HepG2 (cell line): Measurements from ENCODE around the gene CCDC57. TPM values are rescaled to one million over a fixed set of nuclear protein-coding genes. Genes with fewer than 3 reads are reported as not detected.

Experiments used
- BRD4 ChIP-seq: sonication (generic); formaldehyde crosslinking; IDR thresholded peaks from 2 replicates; pipeline ENCODE4 v1.4.0; 2020; ENCODE audit warnings: missing genetic modification reagents
- GABPB1 ChIP-seq: IDR thresholded peaks from 2 replicates; pipeline ENCODE4 v1.6.1; 2016; ENCODE audit warnings: mild to moderate bottlenecking, missing genetic modification reagents, moderate library complexity, missing compliant biosample characterization
- LCORL ChIP-seq, 2 experiments: fragments of 450-650 bp in 1 of 2; sonication (generic) in 1 of 2; formaldehyde crosslinking in 1 of 2; IDR thresholded peaks; 2 replicates each; pipeline versions ENCODE4 v1.5.0 to v1.6.1; 2017 to 2020; ENCODE audit warnings: antibody characterized with exemption in 1 of 2, missing genetic modification reagents in 1 of 2
- POLR2AphosphoS5 ChIP-seq: IDR thresholded peaks from 2 replicates; pipeline ENCODE4 v1.6.1; 2012; ENCODE audit warnings: low read depth, low read length
- POLR2G ChIP-seq: fragments of 200-400 bp; formaldehyde crosslinking; IDR thresholded peaks from 2 replicates; pipeline ENCODE4 v1.6.1; 2018; ENCODE audit warnings: mild to moderate bottlenecking, low read depth, low read length, moderate library complexity
- RELA ChIP-seq: sonication (generic); formaldehyde crosslinking; IDR thresholded peaks from 2 replicates; pipeline ENCODE4 v1.4.0; 2020; ENCODE audit warnings: missing genetic modification reagents
- SCMH1 ChIP-seq: sonication (generic); formaldehyde crosslinking; IDR thresholded peaks from 2 replicates; pipeline ENCODE4 v1.9.0; 2021; ENCODE audit warnings: missing genetic modification reagents, mild to moderate bottlenecking, borderline replicate concordance
- TAF1 ChIP-seq: sonication (generic); formaldehyde crosslinking; IDR thresholded peaks from 2 replicates; pipeline ENCODE4 v1.4.0; 2020; ENCODE audit warnings: missing genetic modification reagents
- ZBTB10 ChIP-seq: sonication (generic); formaldehyde crosslinking; IDR thresholded peaks from 2 replicates; pipeline ENCODE4 v1.4.0; 2020; ENCODE audit warnings: missing genetic modification reagents, borderline replicate concordance
- ZBTB46 ChIP-seq: sonication (generic); formaldehyde crosslinking; IDR thresholded peaks from 2 replicates; pipeline ENCODE4 v1.4.0; 2020; ENCODE audit warnings: mild to moderate bottlenecking, missing genetic modification reagents, borderline replicate concordance
- ZNF317 ChIP-seq: sonication (generic); formaldehyde crosslinking; IDR thresholded peaks from 2 replicates; pipeline ENCODE4 v1.5.0; 2020; ENCODE audit warnings: mild to moderate bottlenecking, missing genetic modification reagents
- ZNF510 ChIP-seq: sonication (generic); formaldehyde crosslinking; IDR thresholded peaks from 2 replicates; pipeline ENCODE4 v1.4.0; 2020; ENCODE audit warnings: low read depth, mild to moderate bottlenecking, missing genetic modification reagents
- ZNF616 ChIP-seq: sonication (generic); formaldehyde crosslinking; IDR thresholded peaks from 2 replicates; pipeline ENCODE4 v1.5.0; 2020; ENCODE audit warnings: low read depth, mild to moderate bottlenecking, missing genetic modification reagents
- ZNF672 ChIP-seq: sonication (generic); formaldehyde crosslinking; IDR thresholded peaks from 2 replicates; pipeline ENCODE4 v1.8.1; 2022; ENCODE audit warnings: missing genetic modification reagents
- ZXDC ChIP-seq: sonication (generic); formaldehyde crosslinking; IDR thresholded peaks from 2 replicates; pipeline ENCODE4 v1.5.0; 2020; ENCODE audit warnings: mild to moderate bottlenecking, missing genetic modification reagents
- ZZZ3 ChIP-seq: sonication (generic); formaldehyde crosslinking; IDR thresholded peaks from 2 replicates; pipeline ENCODE4 v1.4.0; 2020; ENCODE audit warnings: missing genetic modification reagents, mild to moderate bottlenecking, borderline replicate concordance
- polyA plus RNA-seq, 8 experiments: library from polyadenylated mRNA; depleted of rRNA in 3 of 8; stranded (reverse) in 7 of 8; unstranded in 1 of 8; fragments of >200 nt; fragmentation: Illumina TruSeq in 4 of 8; extraction: Trizol in 4 of 8; gene quantifications; 2 replicates each; pipeline versions ENCODE4 v1.2.1 to v1.2.3, GENCODE V29; 2011 to 2016; ENCODE audit warnings: low read depth in 4 of 8, missing spikeins in 1 of 8, mixed read lengths in 1 of 8; ENCODE audit not compliant: insufficient read depth in 1 of 8
- total RNA-seq, 5 experiments: library from RNA; depleted of rRNA; stranded (reverse); fragments of >200 nt; fragmentation: Illumina TruSeq; extraction: Trizol; gene quantifications; 2 replicates each; pipeline ENCODE4 v1.2.3, GENCODE V29; 2016; ENCODE audit warnings: low read depth in 1 of 5
- TF ChIP-seq, protein P1 (sequence below), 2 experiments: sonication (generic) in 1 of 2; formaldehyde crosslinking in 1 of 2; IDR thresholded peaks; 2 replicates each; pipeline versions ENCODE4 v1.4.0 to v1.6.1; 2016 to 2020; ENCODE audit warnings: borderline replicate concordance in 1 of 2, low read depth in 1 of 2, mild to moderate bottlenecking in 1 of 2, missing genetic modification reagents in 1 of 2

The CCDC57 gene
- total and polyA plus RNA-seq, 2 of the 13 experiments (the other 11 are each of a cell fraction or from before 2014, with no cell fraction given): 59.3 to 59.9 TPM

- TF ChIP-seq, protein P1, sequence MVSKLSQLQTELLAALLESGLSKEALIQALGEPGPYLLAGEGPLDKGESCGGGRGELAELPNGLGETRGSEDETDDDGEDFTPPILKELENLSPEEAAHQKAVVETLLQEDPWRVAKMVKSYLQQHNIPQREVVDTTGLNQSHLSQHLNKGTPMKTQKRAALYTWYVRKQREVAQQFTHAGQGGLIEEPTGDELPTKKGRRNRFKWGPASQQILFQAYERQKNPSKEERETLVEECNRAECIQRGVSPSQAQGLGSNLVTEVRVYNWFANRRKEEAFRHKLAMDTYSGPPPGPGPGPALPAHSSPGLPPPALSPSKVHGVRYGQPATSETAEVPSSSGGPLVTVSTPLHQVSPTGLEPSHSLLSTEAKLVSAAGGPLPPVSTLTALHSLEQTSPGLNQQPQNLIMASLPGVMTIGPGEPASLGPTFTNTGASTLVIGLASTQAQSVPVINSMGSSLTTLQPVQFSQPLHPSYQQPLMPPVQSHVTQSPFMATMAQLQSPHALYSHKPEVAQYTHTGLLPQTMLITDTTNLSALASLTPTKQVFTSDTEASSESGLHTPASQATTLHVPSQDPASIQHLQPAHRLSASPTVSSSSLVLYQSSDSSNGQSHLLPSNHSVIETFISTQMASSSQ (IDR thresholded peaks at IDR 0.05; ENCODE audit: low read depth): no peak
- TF ChIP-seq, protein P1 (CRISPR knock-in tag; IDR thresholded peaks at IDR 0.05; ENCODE audit: borderline replicate concordance): no peak
- TF ChIP-seq ZBTB46 (no peak), ZNF317 (CRISPR knock-in tag) (0 out of 2 replicates have a peak, but pooled peaks have one; percentile 33), POLR2G (peak; percentile 80; the same call in 1 of the 2 replicates), RELA (no peak), LCORL (IDR thresholded peaks at IDR 0.05) (no peak), LCORL (CRISPR knock-in tag; IDR thresholded peaks at IDR 0.05) (no peak), ZZZ3 (CRISPR knock-in tag) (0 out of 2 replicates have a peak, but pooled peaks have one; percentile 19), POLR2AphosphoS5 (peak; percentile 77), ZXDC (CRISPR knock-in tag) (no peak), SCMH1 (CRISPR knock-in tag) (no peak), ZBTB10 (no peak), BRD4 (CRISPR knock-in tag) (no peak), GABPB1 (CRISPR knock-in tag) (no peak), ZNF616 (CRISPR knock-in tag) (no peak), TAF1 (CRISPR knock-in tag) (no peak), ZNF510 (CRISPR knock-in tag) (no peak), ZNF672 (CRISPR knock-in tag) (0 out of 2 replicates have a peak, but pooled peaks have one; percentile 22)
Observed at GRCh38 chr17:82076018-82076784, 136.4 kb downstream of the CCDC57 start (continued).
